ENCODE data around the gene GRAP2. TPM values are rescaled to one million over a fixed set of nuclear protein-coding genes. Genes with fewer than 3 reads are reported as not detected.

The GRAP2 gene
- total and polyA plus RNA-seq, 2 of the 8 experiments (the other 6 are each of a cell fraction or from before 2014, with no cell fraction given), result 0.08 TPM; not detected in 1

DNA sequence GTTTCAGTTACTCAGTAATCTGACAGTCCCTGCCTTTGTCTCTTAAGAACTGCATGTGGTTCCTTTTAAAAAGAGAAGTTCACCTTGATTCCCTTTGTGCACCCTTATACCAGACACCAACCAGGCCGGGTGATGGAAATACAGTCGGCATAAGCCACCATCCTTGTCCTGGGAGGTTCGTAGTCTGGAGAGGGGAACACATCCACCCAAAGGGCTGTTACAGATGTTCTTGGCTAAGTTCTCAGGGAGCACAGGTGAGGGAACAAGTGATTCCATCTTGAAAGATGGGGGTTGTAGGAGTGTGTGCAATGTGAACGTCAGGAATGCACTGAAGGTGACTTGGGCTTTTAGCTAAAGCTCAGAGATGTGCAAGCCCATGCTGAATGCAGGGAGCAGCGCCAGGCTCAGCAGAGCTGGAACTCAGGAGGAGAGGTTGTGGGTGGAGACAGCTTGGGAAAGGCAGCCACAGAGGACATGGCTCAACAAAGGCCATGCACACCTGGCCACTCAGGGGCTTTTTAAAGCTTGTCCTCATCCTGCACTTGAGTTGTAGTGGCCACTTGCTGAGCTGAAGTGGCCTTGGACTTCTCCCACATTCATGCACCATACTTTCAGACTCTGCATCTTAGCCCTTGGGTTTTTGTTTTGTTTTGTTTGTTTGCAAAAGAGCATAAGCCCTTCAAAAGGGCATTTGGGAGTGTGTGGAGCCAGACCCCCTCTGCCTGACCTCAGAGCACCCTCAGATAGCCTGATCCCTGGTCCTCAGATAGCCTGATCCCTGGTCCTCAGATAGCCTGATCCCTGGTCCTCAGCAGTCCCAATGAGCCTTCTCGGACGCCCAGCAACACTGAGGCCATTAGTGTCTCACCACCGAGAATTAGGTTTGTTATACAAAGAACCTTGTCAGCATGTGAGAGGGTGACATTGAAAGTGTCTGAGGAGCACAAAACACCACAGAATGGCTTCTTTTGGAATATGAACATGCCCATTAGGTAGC lies 46.6 kb downstream of the GRAP2 start:
- no peak overlapping the region for H3K18ac ChIP-seq (ENCODE audit: extremely low read depth, low read length)
- no peaks in the 10 kb centered on the region for H3K36me3 ChIP-seq (ENCODE audit: control insufficient read depth in 2 of 4, insufficient read depth in 4 of 4, low read length in 3 of 4)
- no peaks in the 10 kb centered on the region for H4K20me1 ChIP-seq (replicated peaks in 1 of 2; ENCODE audit: control insufficient read depth in 1 of 2, insufficient read depth in 2 of 2, low read length in 2 of 2)
- 0 out of 2 replicates have a peak overlapping the region, but pooled peaks have one; percentile 3 for H2BK5ac ChIP-seq (ENCODE audit: low read depth, low read length)
- 0 out of 2 replicates have a peak overlapping the region, but pooled peaks have one; percentile 50 for H2BK15ac ChIP-seq (ENCODE audit: low read length)
- TF ChIP-seq JUND (IDR thresholded peaks at IDR 0.05; ENCODE audit: low read length), result no peak
- no peak for TF ChIP-seq TEAD4 (IDR thresholded peaks at IDR 0.05; ENCODE audit: low read depth, low read length)
- TF ChIP-seq BRCA1 (IDR thresholded peaks at IDR 0.05; ENCODE audit: low read depth, low read length), result no peak
- TF ChIP-seq SRF (IDR thresholded peaks at IDR 0.05; ENCODE audit: low read depth, low read length), result no peak
- TF ChIP-seq RNF2 (IDR thresholded peaks at IDR 0.05; ENCODE audit: borderline replicate concordance, low read depth, low read length, missing control alignments, poor library complexity, severe bottlenecking), result no peak
- H4K91ac ChIP-seq (replicated peaks; ENCODE audit: insufficient read length, low read length), result no peak overlapping the region
- H3K9me3 ChIP-seq (ENCODE audit: insufficient read depth in 2 of 2, low read depth in 1 of 2, low read length in 1 of 2), result no peaks in the 10 kb centered on the region
- no peak overlapping the region for H3K4me2 ChIP-seq (ENCODE audit: insufficient read depth in 1 of 2, low read depth in 2 of 2, low read length in 2 of 2)
- H3K14ac ChIP-seq (ENCODE audit: insufficient read length), result no peak overlapping the region
- H3K56ac ChIP-seq (replicated peaks; ENCODE audit: insufficient read length, low read depth, low read length), result no peak overlapping the region
- H3K23me2 ChIP-seq (ENCODE audit: low read depth, low read length), result no peaks in the 10 kb centered on the region
- FAIRE-seq, result no peak
- no peak overlapping the region for H2BK120ac ChIP-seq (replicated peaks; ENCODE audit: low read depth, low read length)
- no peak overlapping the region for H4K5ac ChIP-seq (ENCODE audit: insufficient read length, low read depth, low read length)
- no peak overlapping the region; the same call in 1 of the 2 replicates for H4K8ac ChIP-seq (ENCODE audit: extremely low read depth, insufficient read depth, low read length)
- no peaks in the 10 kb centered on the region for H3K79me1 ChIP-seq (ENCODE audit: low read depth, low read length)
- H3K4ac ChIP-seq (replicated peaks; ENCODE audit: insufficient read length, low read depth, low read length), result no peak overlapping the region
- H2BK20ac ChIP-seq (ENCODE audit: low read length), result peak overlapping the region; percentile 16; the same call in 1 of the 2 replicates
- no peak overlapping the region for H3K4me3 ChIP-seq (ENCODE audit: extremely low read depth in 1 of 4, insufficient read depth in 2 of 4, low read depth in 3 of 4, low read length in 4 of 4)
- H3K9ac ChIP-seq (replicated peaks in 1 of 4; ENCODE audit: extremely low read depth in 1 of 4, low read depth in 3 of 4, low read length in 3 of 4), result no peak overlapping the region
- WGBS, 2 experiments (ENCODE audit: extremely low coverage in 1 of 2, insufficient coverage in 1 of 2, insufficient read length in 1 of 2, insufficient replicate concordance in 2 of 2, low coverage in 1 of 2, low lambda C conversion rate in 2 of 2, missing lambda C conversion rate in 1 of 2), result 93% methylated on average over 8 of the region's 8 CpGs; no CpG with 5 or more reads in 1 of the 2 experiments
- no peaks in the 10 kb centered on the region for H3K79me2 ChIP-seq (ENCODE audit: control insufficient read depth in 1 of 2, insufficient read depth in 2 of 2, low read length in 2 of 2)
- H2BK12ac ChIP-seq (ENCODE audit: low read depth, low read length), result no peak overlapping the region; the same call in 1 of the 2 replicates
- no peak overlapping the region for H3K23ac ChIP-seq (ENCODE audit: insufficient read length)
- H3K27me3 ChIP-seq (replicated peaks in 1 of 4; ENCODE audit: control insufficient read depth in 3 of 4, extremely low read depth in 1 of 4, insufficient read depth in 3 of 4, low read length in 3 of 4), result no peaks in the 10 kb centered on the region; a peak in 1 of 7 replicates
- H3K27ac ChIP-seq (ENCODE audit: low read depth, low read length), result no peak overlapping the region
- no peak overlapping the region for H2AK5ac ChIP-seq (ENCODE audit: low read depth, low read length)
- ChIA-PET CTCF (ENCODE audit: partially characterized antibody) (interaction anchor here (1.2 to 7.0 kb wide), 5 partner anchors 9 to 93 kb away, joined by 5 to 66 read pairs (median 16); partner anchors contain the start of gene TMA7B), POLR2A (ENCODE audit: partially characterized antibody) (no interaction called here)
- DNase-seq (ENCODE audit: low read depth in 1 of 2, low spot score in 2 of 2), result no peak
- H3K4me1 ChIP-seq (replicated peaks in 1 of 4; ENCODE audit: control insufficient read depth in 3 of 4, insufficient read depth in 4 of 4, low read length in 3 of 4), result peaks cover 8 to 22% (median 11%) of the 10 kb centered on the region in 4 experiments; a peak in 5 of 7 replicates
- peak overlapping the region; percentile 21; the same call in 1 of the 2 replicates for H2AFZ ChIP-seq (ENCODE audit: low read length)

Measured in H1 (cell line).